HG02798 (cell line): Measurements from ENCODE around the gene EYA2.
"Not testable (repeated sequence)": the region's sequence is repeated elsewhere in the genome, so short reads cannot be mapped to it uniquely, and the experiment has no call there.

ENCODE experiments used
- ATAC-seq: cut with Tn5 transposase; IDR thresholded peaks from one replicate; pipeline ENCODE4 v1.9.1; 2021; ENCODE audit warnings: mild to moderate bottlenecking; ENCODE audit not compliant: unreplicated experiment, poor library complexity

EYA2 gene

DNA sequence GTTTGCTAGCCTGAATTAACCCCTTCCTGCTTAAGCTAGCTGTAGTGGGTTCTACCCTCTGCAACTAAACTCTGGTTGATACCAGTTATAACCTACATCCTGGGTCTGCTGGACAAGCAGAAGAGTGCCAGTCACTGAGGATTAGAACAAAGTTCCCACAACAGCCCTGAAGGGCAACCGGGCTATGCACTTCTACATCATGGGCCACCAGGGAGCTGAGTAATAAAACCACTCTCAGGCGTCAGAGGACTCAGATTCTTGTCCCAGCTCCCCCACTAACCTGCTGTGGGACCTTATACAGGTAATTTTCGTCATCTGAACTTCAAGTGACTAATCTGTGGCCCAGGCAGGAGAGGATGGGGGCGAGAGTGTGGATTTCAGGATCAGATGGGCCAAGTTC lies 56.8 kb downstream of the EYA2 start:
- ATAC-seq: no peak

DNA sequence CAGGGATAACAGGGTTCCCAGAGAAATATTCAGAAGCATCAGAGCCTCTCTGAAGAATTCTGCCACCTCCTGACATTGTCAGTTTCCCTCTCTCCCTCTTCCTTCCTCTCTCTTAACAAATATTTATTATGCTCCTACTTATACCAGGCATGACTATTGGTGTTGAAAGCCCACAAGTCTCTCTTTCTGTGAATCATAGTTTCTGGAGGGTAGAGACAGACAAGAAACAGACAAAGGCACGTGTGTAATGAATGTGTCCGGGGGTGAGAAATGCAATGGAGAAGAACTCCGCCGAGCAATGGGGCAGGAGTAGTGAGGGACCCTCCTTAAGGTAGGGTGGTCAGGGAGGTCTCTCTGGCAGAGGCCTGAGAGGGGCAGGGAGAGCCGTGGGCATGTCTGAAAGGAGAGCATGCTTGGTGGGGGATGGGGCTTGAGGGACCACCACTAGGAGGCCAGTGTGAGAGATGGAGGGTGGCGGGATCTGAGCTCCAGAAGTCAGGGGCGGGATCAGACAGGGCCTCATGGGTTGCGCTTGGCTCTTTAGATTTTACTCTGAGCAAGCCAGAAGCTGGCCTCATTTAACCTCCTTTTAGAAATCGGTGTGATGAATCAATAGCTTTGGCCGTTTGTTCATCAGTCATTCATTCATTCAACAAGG lies 57.3 kb downstream of the EYA2 start:
- ATAC-seq: no peak

DNA sequence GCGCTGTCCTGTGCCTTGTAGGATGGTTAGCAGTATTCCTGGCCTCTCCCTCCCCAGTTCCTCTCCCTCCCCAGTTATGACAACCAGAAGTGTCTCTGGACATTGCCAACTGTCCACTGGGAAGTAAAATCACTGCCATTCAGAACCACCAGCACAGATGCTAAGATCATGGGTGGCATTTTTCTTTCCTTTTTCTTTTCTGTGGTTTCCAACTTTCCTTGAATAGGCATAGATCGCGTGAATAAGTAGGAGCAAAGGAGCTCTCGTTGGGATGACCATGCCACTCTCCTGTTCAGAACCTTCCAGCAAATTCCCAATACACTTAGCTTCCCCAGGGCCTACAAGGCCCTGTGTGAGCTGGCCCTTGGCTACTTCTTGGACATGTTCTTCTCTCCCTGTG lies 59.0 kb downstream of the EYA2 start:
- no peak for ATAC-seq

DNA sequence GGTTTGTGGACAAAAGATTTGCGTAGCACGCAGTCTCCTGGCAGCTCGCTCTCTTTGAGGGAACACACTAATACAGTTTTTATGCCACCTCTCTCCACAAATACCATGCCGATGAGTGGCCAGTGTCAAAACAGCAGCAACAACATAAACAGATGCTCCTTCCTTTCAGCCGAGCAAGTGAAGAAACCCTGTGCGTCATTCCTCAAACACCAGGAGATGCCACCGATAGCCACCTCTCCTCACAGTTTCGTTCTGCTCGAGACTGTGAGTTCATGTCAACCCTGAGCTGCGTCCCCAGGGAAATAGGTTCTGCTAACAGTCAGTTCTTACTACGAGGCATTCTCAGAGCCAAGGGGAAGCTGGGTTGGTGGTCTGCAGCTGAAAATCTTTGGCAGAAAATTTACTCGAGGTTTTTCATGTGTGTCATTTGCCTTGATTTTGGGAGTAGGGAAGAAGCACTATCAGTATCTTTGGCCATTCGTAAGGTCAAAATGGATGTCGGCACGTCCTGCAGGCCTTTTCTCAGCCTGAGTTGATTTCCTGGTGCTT lies 59.9 kb downstream of the EYA2 start:
- ATAC-seq: no peak

DNA sequence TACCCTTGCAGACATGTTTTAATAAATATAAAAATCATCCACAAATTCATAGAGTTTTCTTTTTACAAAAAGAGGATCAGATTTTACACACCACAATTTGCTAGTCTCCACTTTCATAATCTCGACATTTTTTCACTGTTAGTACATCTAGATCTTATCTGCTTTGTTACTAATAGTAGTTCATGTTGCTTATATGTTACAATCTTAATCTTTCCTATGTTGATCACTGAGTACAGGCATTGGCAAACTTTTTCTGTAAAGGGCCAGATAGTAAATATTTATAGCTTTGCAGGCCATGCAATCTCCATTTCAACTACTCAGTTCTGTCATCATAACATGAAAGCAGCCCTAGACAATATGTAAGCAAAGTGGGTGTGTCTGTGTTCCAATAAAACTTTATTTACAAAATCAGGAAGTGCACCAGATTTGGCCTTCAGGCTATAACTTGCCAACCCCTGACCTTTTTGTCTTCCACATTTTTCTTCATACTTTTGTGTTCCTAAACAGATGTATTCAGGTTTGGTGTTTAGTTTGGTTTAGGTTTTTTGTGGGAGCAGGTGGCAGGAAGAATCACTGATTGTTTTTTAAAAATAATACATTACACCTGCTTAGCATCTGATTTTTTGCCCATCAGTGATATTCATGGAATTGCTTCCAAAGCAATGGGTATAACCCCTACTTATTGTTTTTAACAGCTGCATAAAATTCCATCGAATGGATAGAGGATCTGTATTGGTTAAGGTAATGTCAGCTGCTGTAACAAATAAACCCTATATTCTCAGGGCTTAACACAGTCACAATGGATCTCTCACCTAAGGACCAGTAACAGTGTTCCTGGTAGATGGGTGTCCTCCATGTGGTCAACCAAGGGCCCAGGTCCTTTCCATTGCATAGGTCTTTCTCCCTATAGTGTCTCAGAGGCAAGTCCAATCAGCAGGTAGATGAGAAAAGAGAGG lies 61.2 kb downstream of the EYA2 start:
- ATAC-seq: no peak

DNA sequence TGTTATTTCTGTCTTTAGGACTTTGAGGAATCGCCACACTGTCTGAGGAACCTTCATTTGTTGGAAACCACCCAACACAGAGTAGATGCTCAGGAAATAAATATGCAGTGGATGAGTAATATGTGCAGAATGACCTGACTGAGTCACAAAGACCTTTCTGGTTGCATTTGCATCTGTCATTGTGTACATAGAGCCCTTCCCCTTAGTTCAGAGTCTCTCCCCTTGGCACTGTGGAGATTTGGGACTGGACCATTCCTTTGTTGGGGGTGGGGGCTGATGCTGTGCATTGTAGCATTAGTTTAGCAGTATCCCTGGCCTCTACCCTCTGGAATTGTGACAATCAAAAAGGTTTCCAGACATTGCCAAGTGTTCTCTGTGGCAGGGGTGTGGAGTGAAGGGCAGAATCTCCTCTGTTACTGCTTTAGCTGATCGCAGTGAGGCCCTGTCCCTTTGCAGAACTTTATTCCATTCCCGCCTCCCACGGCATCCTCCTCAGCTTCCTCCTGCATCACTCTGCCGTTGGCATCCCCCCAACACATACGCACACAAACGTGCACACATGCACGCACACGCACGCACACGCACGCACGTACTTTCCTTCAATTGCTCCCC lies 64.5 kb downstream of the EYA2 start:
- ATAC-seq: no peak

DNA sequence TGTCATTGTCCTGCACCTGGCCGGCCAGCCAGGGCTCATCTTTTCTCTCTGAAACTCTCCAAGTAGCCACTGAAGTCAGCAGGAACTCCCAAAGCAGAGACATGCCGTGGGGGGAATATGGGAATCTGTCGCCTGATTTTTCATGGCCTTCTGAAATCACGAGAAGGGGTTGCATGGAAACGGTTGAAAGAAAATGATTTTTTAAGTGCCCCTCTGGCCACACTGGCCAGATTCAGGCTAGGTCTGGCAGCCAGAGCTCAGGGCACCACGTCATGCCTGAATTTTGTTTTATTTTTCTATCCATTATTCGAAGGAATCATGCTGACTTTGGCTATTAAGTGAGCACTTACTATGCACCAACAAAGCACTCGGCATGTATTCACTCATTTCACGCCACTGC lies 65.2 kb downstream of the EYA2 start:
- no peak for ATAC-seq

DNA sequence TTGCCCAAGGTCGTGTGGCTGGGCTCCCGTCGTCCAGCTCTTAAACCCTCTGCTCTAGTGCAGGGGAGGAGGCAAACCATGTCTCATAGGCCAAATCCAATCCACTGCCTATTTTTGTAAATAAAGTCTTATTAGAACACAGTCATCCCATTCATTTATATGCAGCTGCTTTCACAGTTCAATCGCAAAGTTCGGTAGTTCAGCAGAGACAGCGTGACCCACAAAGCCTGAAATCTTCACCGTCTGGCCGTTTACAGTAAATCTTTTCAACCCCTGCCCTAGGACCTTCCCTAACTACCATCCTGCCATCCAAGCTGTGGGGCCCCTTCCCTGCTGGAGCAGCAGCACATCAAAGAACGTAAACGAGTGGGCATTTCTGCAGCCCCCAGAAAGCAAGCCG lies 65.9 kb downstream of the EYA2 start:
- no peak for ATAC-seq

DNA sequence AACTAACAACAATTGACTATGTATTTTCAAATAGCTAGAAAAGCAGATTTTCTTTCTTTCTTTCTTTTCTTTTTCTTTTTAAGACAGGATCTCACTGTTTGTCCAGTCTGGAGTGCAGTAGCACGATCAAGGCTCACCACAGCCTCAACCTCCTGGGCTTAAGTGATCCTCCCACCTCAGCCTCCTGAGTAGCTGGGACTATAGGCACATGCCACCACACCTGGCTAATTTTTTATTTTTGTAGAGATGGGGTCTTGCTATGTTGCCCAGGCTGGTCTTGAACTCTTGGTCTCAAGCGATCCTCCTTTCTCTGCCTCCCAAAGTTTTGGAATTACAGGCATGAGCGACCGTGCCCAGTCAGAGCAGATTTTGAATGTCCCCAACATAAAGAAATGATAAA lies 67.3 kb downstream of the EYA2 start:
- not testable (repeated sequence) for ATAC-seq

DNA sequence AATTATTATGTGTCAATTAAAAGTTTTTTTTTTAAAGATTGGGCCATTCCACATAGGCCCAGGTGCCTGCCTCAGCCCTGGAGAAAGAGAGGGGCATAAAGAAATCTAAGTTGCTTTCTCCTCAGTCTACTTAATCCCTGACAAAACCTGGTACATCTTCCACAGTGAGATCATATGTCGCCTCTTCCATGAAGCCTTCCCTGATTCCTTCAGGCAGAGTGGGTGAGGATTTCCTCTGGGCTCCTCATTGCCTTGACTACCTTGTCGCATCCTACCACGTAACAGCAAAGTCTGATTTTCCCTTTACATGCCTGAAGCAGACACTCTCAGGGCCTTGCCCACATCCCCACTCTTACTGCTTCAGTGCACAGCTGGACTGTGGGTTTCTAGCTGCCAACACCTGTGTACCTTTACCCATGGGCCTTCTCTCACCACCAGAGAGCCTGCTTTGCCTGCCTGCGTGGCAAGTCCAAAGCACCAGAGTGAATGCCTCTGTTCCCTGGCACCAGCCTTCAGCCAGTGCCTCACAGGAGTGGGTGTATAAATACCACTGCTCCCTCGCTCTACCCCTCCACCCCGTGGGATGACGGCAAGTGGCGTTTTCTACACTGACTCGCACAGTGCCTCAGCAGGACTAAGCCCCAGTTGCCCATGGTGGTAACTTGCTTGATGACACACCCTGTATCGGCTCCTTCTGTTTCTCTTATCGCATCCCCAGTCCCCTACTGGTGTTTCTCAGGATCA lies 68.0 kb downstream of the EYA2 start:
- ATAC-seq: no peak

DNA sequence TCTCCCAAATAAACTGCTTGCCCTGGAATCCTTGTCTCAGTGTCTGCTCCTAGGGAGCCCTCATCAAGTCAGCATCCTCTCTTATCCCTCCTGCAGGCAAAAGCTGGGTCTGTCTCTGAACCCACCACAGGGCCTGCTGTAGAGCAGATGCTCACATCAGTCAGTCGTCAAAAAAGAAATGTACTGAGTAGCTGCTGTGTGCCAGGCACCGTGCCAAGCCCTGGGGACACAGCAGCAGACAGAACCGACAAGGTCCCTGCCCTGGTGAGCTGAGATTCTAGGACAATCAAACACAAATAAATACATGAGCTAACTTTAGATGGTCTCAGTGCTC lies 68.5 kb downstream of the EYA2 start:
- ATAC-seq: no peak

DNA sequence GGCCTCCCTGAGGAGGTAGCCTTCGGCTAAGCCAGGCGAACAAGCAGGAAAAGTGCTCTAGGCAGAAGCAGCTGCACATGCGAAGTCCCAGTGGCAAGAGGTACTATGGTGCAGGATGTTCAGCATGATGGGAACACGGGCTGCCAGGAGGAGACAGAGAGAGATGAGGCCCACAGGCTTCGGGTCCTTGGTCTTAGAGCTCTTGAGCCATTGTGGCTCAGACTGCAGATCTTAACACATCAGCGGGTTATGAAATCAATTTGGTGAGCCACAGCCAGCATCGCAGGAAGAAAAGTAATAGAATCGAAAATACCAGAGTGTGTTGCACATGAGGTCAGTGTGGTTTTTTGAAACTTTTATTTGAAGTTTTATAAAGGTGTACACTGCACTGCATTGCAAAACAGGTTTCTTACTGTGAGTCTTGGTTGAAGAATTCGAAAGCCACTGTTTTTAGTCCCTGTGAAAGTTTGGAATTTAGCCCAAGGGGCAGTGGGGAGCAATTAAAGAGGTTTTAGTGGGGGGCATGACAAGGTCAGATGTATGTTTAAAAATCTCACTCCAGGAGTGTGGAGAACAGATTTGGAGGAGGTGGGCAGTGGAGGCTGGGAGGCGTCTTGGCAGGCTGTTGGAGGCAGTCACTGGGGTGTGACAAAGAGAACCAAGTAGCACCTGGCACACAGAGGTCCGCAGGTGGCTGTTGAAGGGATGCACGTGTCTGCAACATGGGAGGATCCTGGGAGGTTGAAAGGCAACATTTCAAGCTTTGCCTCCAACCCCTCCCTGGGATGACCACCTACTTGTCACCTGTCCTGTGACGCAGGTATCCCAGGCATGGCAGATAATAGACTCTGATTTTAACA lies 69.3 kb downstream of the EYA2 start:
- no peak for ATAC-seq

DNA sequence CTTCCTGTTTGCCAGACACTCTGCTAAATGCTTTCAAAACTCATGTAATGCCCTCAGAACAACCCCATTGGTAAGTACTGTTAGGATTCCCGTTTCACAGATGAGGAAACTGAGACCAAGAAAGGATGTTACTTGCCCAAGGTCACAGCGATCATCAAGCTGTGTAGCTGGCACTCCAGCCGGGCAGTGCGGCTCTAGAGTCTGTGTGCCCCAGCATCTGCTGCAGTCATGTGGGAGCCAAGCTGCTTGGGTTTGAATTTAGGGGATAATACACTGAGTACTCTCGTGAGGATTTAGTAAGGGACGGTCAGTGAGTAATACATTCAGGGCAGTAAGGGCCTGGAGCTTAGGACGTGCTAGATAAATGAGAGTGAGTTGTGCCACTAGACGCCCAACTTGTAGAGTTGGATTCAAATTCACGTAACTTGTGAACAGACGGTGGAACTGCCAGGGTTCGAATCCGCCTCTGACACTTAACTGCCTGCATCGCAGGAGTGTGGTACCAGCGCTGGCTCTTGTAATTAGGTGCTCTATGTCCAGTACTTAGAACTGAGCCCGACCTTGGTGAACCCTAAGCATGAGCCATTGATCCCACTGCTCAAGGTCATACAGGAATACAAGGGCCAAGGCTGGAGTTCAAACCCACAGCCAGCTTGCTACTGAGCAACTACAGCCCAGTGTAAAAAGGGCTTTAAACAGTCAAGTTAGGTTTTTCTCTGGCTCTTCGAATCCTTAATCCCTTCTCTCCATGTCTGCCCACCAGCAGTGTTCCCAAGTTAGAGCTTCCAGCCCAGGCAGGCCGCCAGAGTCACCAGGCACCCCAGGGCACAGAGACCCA lies 70.2 kb downstream of the EYA2 start:
- ATAC-seq: no peak

DNA sequence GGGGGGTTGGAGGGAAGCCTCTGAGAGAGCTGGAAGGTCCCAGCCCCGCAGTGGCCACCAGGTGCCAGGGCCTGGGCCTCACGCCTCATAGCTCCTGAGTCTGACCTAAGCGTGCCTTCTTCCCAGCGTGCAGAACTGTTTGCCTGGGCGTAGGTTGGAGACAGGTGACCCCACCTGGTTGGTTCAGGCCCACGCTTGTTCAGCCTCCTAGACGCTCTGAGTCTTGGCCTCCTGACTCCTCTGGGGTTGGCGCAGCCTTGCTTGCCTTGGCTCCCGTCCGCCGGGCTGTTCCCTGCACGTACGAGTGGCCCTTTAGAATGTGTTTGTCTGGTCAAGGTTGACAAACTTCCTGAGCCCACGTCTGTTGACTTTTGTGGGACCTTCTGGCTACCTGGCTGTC lies 70.8 kb downstream of the EYA2 start:
- ATAC-seq: no peak

DNA sequence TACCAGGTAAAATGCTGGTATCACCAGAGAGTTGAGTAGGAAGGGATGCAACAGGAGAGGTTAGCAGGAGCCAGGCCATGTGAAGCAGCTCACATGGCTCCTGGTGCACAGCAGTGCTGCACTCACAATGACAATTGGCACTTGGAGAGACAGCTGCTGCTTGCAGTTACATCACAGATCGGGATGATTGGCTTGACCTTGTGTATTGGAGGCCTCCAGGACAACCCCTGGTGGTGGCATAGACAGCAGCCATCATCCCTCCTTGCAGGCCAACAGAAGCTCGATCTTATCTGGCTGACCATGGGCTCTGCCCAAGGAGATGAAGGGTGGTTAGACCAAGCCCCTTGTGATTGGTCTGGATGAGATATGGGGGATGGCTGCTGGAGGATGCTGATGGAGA lies 73.0 kb downstream of the EYA2 start:
- ATAC-seq: no peak

DNA sequence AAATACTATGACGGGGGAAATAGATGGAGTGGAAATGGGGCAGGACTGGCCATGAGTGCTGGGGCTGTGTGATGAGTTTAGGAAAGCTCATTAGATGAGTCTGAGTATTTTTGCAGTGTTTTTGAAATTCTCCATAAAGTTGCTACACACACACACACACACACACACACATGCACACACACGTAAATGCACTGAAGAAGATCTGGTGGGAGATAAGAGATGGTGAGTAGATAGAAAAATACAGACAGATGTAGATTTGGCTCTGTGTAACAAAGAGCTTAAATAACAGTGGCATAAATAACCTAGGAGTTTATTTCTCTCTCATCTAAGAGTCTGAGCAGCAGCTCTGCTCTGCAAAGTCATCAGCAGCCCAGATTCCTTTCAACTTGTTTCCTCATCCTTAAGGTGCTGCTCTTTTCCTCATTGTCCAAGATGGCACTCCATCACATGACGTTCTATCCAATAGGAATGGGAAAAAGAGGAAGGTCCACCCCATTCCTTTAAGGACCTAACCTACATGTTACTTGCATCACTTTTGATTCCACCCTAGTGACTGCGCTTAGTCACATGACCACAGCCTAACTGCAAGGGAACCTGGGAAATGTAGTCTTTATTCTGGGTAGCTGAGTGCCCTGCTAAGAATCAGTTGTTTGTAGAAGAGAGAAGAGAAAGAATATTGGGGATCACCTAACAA lies 76.4 kb downstream of the EYA2 start:
- no peak for ATAC-seq

DNA sequence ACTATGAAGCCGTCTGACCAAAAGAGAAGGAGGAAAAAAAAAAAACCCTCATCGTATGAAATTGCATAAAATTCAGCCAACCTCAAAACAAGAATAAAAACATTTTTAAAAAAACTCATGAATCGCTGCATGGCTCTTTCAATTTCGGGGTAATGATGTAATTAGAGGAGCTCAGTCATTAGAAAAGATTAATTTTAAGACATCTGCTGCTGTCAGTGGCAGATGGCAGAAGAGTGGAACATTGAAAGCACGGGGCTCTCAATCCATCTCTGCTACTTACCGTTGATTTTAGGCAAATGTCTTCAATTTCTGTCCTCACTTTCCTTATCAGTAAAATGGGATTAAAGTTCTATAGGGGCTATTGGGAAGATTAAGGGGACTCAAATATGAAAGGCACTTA lies 79.1 kb downstream of the EYA2 start:
- ATAC-seq: no peak
